Adrenal gland (tissue), 12 donors: Measurements from ENCODE around the gene TOX3. TPM values are rescaled to one million over a fixed set of nuclear protein-coding genes. Genes with fewer than 3 reads are reported as not detected.

Experiments
- DNase-seq, 7 donors: peaks; one replicate each; pipeline ENCODE4 v3.0.0-alpha.2; 2019 to 2020
- H3K27ac ChIP-seq, 5 donors: fragments of 200-600 bp; sonication (generic) in 4 of 5; 1 replicate in 3 of 5; 2 replicates in 2 of 5; pipeline versions ENCODE4 v1.5.1 to v1.8.0; 2016 to 2020; ENCODE audit warnings: mild to moderate bottlenecking in 1 of 5
- H3K27me3 ChIP-seq: fragments of 200-600 bp; 2 replicates; pipeline ENCODE4 v1.8.0; 2021
- H3K36me3 ChIP-seq, 2 donors: fragments of 200-600 bp; replicated peaks in 1 of 2; 1 replicate in 1 of 2; 2 replicates in 1 of 2; pipeline versions ENCODE4 v1.5.1 to v1.8.0; 2018 to 2022
- H3K4me1 ChIP-seq, 2 donors: fragments of 200-600 bp; replicated peaks in 1 of 2; 1 replicate in 1 of 2; 2 replicates in 1 of 2; pipeline versions ENCODE4 v1.5.1 to v1.8.0; 2018 to 2021
- H3K4me3 ChIP-seq, 4 donors: fragments of 200-600 bp; sonication (generic) in 3 of 4; one replicate each; pipeline ENCODE4 v1.5.1; 2016 to 2018
- H3K9me3 ChIP-seq, 3 donors: fragments of 200-600 bp; sonication (generic) in 1 of 3; replicated peaks in 1 of 3; 1 replicate in 2 of 3; 2 replicates in 1 of 3; pipeline versions ENCODE4 v1.5.1 to v1.8.0; 2016 to 2021
- POLR2A ChIP-seq, 2 donors: fragments of 450-650 bp; IDR thresholded peaks; one replicate each; pipeline ENCODE4 v1.6.1; 2017; ENCODE audit warnings: antibody characterized with exemption in 2 of 2, mild to moderate bottlenecking in 2 of 2, moderate library complexity in 1 of 2
- WGBS, 4 donors: extraction: QIAGEN DNeasy Blood & Tissue Kit in 2 of 4; methylation state at CpG; one replicate each; pipeline versions ENCODE4 v1.1.5 to v1.1.7; 2013 to 2017; 5-methylcytosine and 5-hydroxymethylcytosine counted together
- intact Hi-C, 2 donors: fragments of 100-400 bp; cut with DNase I; formaldehyde crosslinking; loops; one replicate each; pipeline versions ENCODE4 v1.14.1 to v1.15.0; 2022 to 2023
- polyA plus RNA-seq, 3 donors: library from polyadenylated mRNA; stranded (reverse); fragments of 200-250 nt in 2 of 3; fragments of 350-450 nt in 1 of 3; fragmentation: Illumina TruSeq in 1 of 3; extraction: RNeasy Lipid Tissue Mini Kit (QIAGEN cat#74804) in 1 of 3; gene quantifications; one replicate each; pipeline ENCODE4 v1.2.3, GENCODE V29; 2013 to 2014
- total RNA-seq, 9 donors: library from RNA; depleted of rRNA in 4 of 9; stranded (reverse); fragments of >200 nt in 4 of 9; fragments of 120-200 nt in 1 of 9; fragmentation: NEBNext Ultra II Directional in 1 of 9; extraction: Animal tissue kit (Norgen Biotek cat#: 25700) in 1 of 9; gene quantifications; one replicate each; pipeline versions ENCODE4 v1.1.0 to v1.2.4, GENCODE V29; 2013 to 2023
- TF ChIP-seq, protein P1 (sequence below), 6 experiments: fragments of 450-650 bp in 4 of 6; fragments of 200-600 bp in 2 of 6; sonication (generic) in 1 of 6; IDR thresholded peaks; 1 replicate in 5 of 6; 2 replicates in 1 of 6; pipeline versions ENCODE4 v1.5.1 to v1.8.0; 2016 to 2021; ENCODE audit warnings: antibody characterized with exemption in 6 of 6, mild to moderate bottlenecking in 2 of 6, moderate library complexity in 1 of 6
- donor health status: healthy with polysubstance abuse.
- donor health status: Bipolar disorder and iron deficiency.
- donor health status: DM: yes; HTN: yes; CAD: no.
- donor health status: DM: no; HTN: no; CAD: no.
- donor health status: DM: no; HTN: no; CAD: no.
- donor health status: DM: yes; HTN: yes; CAD: no.

TOX3 gene
- total and polyA plus RNA-seq, 12 donors, result 0.06 to 4.2 (median 1.2) TPM; not detected in 2

DNA sequence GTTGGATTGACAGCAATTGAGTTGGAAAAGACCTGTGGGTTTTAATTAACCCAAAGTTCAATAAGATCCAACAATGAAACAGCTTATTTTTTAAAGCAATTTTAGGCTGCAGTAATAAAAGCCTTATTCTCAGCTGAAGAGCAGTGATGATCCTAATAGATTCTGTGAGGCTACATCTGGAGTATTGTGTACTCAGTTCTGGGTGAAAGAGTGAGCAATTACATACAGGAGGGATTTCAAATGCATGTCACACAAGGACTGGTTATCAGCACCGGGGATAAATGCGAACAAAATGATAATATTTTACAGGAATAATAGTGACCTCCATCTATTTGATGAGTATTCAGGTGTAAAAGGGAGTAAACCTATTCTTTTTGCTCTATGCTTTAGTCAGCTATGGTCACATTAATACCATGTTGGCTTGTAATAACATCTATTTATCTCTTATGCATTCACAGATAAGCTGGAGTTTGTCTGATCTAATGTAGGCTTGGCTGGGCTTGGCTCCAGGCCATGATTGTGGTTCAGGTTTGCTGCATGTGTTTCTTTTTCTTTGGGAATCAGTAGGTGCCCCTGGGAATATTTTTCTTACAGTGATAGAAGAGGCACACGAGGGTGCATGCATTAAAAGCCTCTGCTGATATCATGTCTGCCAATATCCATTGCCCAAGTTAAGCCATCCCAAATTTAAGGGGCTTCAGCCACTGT, 22.2 kb upstream of the TOX3 start:
- WGBS, 4 donors, result 42 to 55% (median 49%) methylated on average over 3 of the region's 3 CpGs
- H3K4me3 ChIP-seq, result no peak overlapping the region
- no peaks in the 10 kb centered on the region for H3K27me3 ChIP-seq
- H3K4me1 ChIP-seq, result no peaks in the 10 kb centered on the region
- no peak overlapping the region for H3K27ac ChIP-seq
- intact Hi-C loops, result no loop called here
- no peaks in the 10 kb centered on the region for H3K9me3 ChIP-seq
- DNase-seq, result no peak
- no peak for TF ChIP-seq POLR2A (IDR thresholded peaks at IDR 0.05)
- TF ChIP-seq, protein P1, sequence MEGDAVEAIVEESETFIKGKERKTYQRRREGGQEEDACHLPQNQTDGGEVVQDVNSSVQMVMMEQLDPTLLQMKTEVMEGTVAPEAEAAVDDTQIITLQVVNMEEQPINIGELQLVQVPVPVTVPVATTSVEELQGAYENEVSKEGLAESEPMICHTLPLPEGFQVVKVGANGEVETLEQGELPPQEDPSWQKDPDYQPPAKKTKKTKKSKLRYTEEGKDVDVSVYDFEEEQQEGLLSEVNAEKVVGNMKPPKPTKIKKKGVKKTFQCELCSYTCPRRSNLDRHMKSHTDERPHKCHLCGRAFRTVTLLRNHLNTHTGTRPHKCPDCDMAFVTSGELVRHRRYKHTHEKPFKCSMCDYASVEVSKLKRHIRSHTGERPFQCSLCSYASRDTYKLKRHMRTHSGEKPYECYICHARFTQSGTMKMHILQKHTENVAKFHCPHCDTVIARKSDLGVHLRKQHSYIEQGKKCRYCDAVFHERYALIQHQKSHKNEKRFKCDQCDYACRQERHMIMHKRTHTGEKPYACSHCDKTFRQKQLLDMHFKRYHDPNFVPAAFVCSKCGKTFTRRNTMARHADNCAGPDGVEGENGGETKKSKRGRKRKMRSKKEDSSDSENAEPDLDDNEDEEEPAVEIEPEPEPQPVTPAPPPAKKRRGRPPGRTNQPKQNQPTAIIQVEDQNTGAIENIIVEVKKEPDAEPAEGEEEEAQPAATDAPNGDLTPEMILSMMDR (IDR thresholded peaks at IDR 0.05), result no peak
- no peaks in the 10 kb centered on the region for H3K36me3 ChIP-seq

- no peak for DNase-seq
- Histone ChIP-seq H3K27ac (no peak overlapping the region), H3K9me3 (no peaks in the 10 kb centered on the region), H3K27me3 (no peaks in the 10 kb centered on the region), H3K36me3 (no peaks in the 10 kb centered on the region), H3K4me3 (no peak overlapping the region), H3K4me1 (no peaks in the 10 kb centered on the region)
- intact Hi-C loops, result no loop called here
- WGBS, 4 donors, result 73 to 85% (median 80%) methylated on average over 1 of the region's 1 CpG
- TF ChIP-seq, protein P1 (IDR thresholded peaks at IDR 0.05), result no peak
These were observed 21.6 kb upstream of the TOX3 start for GRCh38 chr16:52568495-52568894.

GRCh38 chr16:52567193-52567592, 20.2 kb upstream of the TOX3 start:
- H3K4me1 ChIP-seq, result no peaks in the 10 kb centered on the region
- no peaks in the 10 kb centered on the region for H3K27me3 ChIP-seq
- no peaks in the 10 kb centered on the region for H3K36me3 ChIP-seq
- H3K27ac ChIP-seq, result no peak overlapping the region
- DNase-seq, result no peak
- H3K9me3 ChIP-seq, result no peaks in the 10 kb centered on the region
- no peak overlapping the region for H3K4me3 ChIP-seq
- WGBS, 4 donors, result 61 to 79% (median 70%) methylated on average over 4 of the region's 4 CpGs
- intact Hi-C loops, result no loop called here
- TF ChIP-seq, protein P1 (IDR thresholded peaks at IDR 0.05), result no peak
- TF ChIP-seq POLR2A (IDR thresholded peaks at IDR 0.05), result no peak

- TF ChIP-seq, protein P1 (IDR thresholded peaks at IDR 0.05), result no peak
- TF ChIP-seq POLR2A (IDR thresholded peaks at IDR 0.05), result no peak
- no peaks in the 10 kb centered on the region for H3K9me3 ChIP-seq
- H3K4me1 ChIP-seq, result no peaks in the 10 kb centered on the region
- H3K4me3 ChIP-seq, result no peak overlapping the region
- WGBS, 4 donors, result 64 to 94% (median 79%) methylated on average over 3 of the region's 3 CpGs
- no peak for DNase-seq
- intact Hi-C loops, result no loop called here
- no peaks in the 10 kb centered on the region for H3K36me3 ChIP-seq
- H3K27me3 ChIP-seq, result no peaks in the 10 kb centered on the region
- H3K27ac ChIP-seq, result no peak overlapping the region
These were observed 17.0 kb upstream of the TOX3 start for GRCh38 chr16:52563767-52564611.
